GM12878 (cell line): ENCODE data around the gene STON1.

ENCODE experiments used
- POLR2AphosphoS5 ChIP-seq: IDR thresholded peaks from 2 replicates; pipeline ENCODE4 v1.6.1; 2011; ENCODE audit warnings: mild to moderate bottlenecking, low read length, inconsistent platforms
- RBBP5 ChIP-seq: fragments of 200-600 bp; sonication (generic); conservative IDR thresholded peaks from 2 replicates; pipeline ENCODE4 v1.6.1; 2016
- TARDBP ChIP-seq: IDR thresholded peaks from 2 replicates; pipeline ENCODE4 v1.6.1; 2016; ENCODE audit warnings: borderline replicate concordance
- TF ChIP-seq, protein P1 (sequence below), 3 experiments: IDR thresholded peaks in 2 of 3; conservative IDR thresholded peaks in 1 of 3; 2 replicates each; pipeline ENCODE4 v1.5.1; 2011; ENCODE audit warnings: low read depth in 3 of 3, low read length in 3 of 3, mild to moderate bottlenecking in 3 of 3, control low read depth in 2 of 3, moderate library complexity in 2 of 3, inconsistent platforms in 1 of 3, mixed read lengths in 1 of 3; ENCODE audit not compliant: control insufficient read depth in 2 of 3, insufficient read depth in 1 of 3; ENCODE audit errors: extremely low read depth in 1 of 3

DNA sequence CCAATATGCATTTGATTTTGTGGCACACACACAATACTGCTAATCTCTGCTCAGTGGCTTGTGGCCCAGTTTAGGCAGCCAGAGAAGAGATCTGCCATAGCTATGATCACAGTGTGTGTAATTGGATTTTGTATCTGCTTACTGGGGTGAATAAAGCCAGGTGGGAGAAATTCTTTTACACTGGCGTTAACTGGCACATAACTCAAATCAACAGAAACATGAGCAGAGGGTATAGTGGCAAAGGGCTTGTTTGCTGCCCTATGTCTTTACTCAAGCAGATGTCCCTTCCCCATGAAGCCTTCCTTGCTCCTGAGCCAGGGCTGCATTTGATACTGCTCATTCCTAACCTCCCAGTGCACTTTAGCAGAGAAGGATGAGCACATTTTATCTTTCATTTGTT lies 28.5 kb downstream of the STON1 start:
- TF ChIP-seq, protein P1, sequence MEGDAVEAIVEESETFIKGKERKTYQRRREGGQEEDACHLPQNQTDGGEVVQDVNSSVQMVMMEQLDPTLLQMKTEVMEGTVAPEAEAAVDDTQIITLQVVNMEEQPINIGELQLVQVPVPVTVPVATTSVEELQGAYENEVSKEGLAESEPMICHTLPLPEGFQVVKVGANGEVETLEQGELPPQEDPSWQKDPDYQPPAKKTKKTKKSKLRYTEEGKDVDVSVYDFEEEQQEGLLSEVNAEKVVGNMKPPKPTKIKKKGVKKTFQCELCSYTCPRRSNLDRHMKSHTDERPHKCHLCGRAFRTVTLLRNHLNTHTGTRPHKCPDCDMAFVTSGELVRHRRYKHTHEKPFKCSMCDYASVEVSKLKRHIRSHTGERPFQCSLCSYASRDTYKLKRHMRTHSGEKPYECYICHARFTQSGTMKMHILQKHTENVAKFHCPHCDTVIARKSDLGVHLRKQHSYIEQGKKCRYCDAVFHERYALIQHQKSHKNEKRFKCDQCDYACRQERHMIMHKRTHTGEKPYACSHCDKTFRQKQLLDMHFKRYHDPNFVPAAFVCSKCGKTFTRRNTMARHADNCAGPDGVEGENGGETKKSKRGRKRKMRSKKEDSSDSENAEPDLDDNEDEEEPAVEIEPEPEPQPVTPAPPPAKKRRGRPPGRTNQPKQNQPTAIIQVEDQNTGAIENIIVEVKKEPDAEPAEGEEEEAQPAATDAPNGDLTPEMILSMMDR (IDR thresholded peaks at IDR 0.05 in 2 of 3, conservative IDR thresholded peaks at IDR 0.05 in 1 of 3; ENCODE audit: control insufficient read depth in 2 of 3, extremely low read depth in 1 of 3, insufficient read depth in 1 of 3, low read depth in 3 of 3, low read length in 3 of 3), result no peak
- TF ChIP-seq RBBP5 (no peak), POLR2AphosphoS5 (no peak), TARDBP (no peak)
